RPMI8226 (cell line): ENCODE results near the gene AKT1.
A peak's percentile ranks its signal among the peaks of the same experiment; 100 is the strongest.
"Not testable (repeated sequence)": the region's sequence is repeated elsewhere in the genome, so short reads cannot be mapped to it uniquely, and the experiment has no call there.

Experiments
- DNase-seq: peaks from one replicate; pipeline ENCODE4 v3.0.0-alpha.2; 2015

The AKT1 gene

GRCh38 chr14:104751539-104752422, 43.8 kb downstream of the AKT1 start:
- DNase-seq = no peak

- DNase-seq = not testable (repeated sequence)
These were observed 44.8 kb downstream of the AKT1 start for GRCh38 chr14:104750753-104751057.

- DNase-seq = no peak
These were observed 45.3 kb downstream of the AKT1 start for GRCh38 chr14:104750056-104750752.

- DNase-seq = peak; percentile 58
These were observed 46.4 kb downstream of the AKT1 start for GRCh38 chr14:104749111-104749649.

- DNase-seq = no peak
These were observed 47.7 kb downstream of the AKT1 start for GRCh38 chr14:104747876-104748275.

- no peak for DNase-seq
These were observed 48.5 kb downstream of the AKT1 start for GRCh38 chr14:104746934-104747481.

GRCh38 chr14:104746071-104746545, 49.4 kb downstream of the AKT1 start:
- DNase-seq = no peak

- no peak for DNase-seq
These were observed 50.1 kb downstream of the AKT1 start for GRCh38 chr14:104745431-104745830.

- DNase-seq = no peak
These were observed 51.1 kb downstream of the AKT1 start for GRCh38 chr14:104744484-104744883.

- DNase-seq = no peak
These were observed 51.8 kb downstream of the AKT1 start for GRCh38 chr14:104743461-104744380.

GRCh38 chr14:104742586-104743455, 52.7 kb downstream of the AKT1 start:
- no peak for DNase-seq

GRCh38 chr14:104741803-104742251, 53.7 kb downstream of the AKT1 start:
- no peak for DNase-seq

GRCh38 chr14:104741108-104741802, 54.3 kb downstream of the AKT1 start:
- no peak for DNase-seq

GRCh38 chr14:104739546-104740516, 55.7 kb downstream of the AKT1 start:
- peak; percentile 33 for DNase-seq

GRCh38 chr14:104739026-104739425, 56.5 kb downstream of the AKT1 start:
- DNase-seq = no peak

GRCh38 chr14:104738375-104739019, 57.1 kb downstream of the AKT1 start:
- no peak for DNase-seq

- DNase-seq = peak; percentile 35
These were observed 59.5 kb downstream of the AKT1 start for GRCh38 chr14:104735830-104736642.
